Activated CD4-positive, alpha-beta T cell treated with anti-CD3 and anti-CD28 coated beads, Interleukin-2, amount 10 ng/mL, durations not matched to agents 7 days and 5 days (primary cell): ENCODE measurements around the gene RFPL2. TPM values are rescaled to one million over a fixed set of nuclear protein-coding genes. Genes with fewer than 3 reads are reported as not detected.
A peak's percentile ranks its signal among the peaks of the same experiment; 100 is the strongest.
"Not testable (repeated sequence)": the region's sequence is repeated elsewhere in the genome, so short reads cannot be mapped to it uniquely, and the experiment has no call there.

Experiments
- CTCF ChIA-PET: fragments of 350-600 bp; sonication (Branson Sonifier 250); formaldehyde crosslinking; loops from one replicate; lab custom pipeline; 2021; ENCODE audit warnings: antibody characterized with exemption; lab: Charles Lee
- POLR2A ChIA-PET: fragments of 350-600 bp; sonication (Branson Sonifier 250); formaldehyde crosslinking; loops from one replicate; lab custom pipeline; 2021; ENCODE audit warnings: antibody characterized with exemption; lab: Charles Lee
- DNase-seq: peaks from one replicate; pipeline ENCODE4 v3.0.0-alpha.2; 2020
- H3K27ac Mint-ChIP-seq: one replicate; pipeline ENCODE4 v1.8.0; 2021; ENCODE audit warnings: mild to moderate bottlenecking, moderate library complexity, mixed read lengths
- H3K27me3 Mint-ChIP-seq: one replicate; pipeline ENCODE4 v1.8.0; 2021; ENCODE audit warnings: mixed read lengths
- H3K36me3 Mint-ChIP-seq: one replicate; pipeline ENCODE4 v1.8.0; 2021; ENCODE audit warnings: low read depth, mixed read lengths
- H3K4me1 Mint-ChIP-seq: one replicate; pipeline ENCODE4 v1.8.0; 2021; ENCODE audit warnings: mixed read lengths
- H3K4me3 Mint-ChIP-seq: one replicate; pipeline ENCODE4 v1.8.0; 2021; ENCODE audit warnings: mild to moderate bottlenecking, moderate library complexity, mixed read lengths
- H3K9me3 Mint-ChIP-seq: one replicate; pipeline ENCODE4 v1.8.0; 2021; ENCODE audit warnings: mixed read lengths
- total RNA-seq, 2 experiments: library from RNA; stranded (reverse); gene quantifications; one replicate each; pipeline ENCODE4 v1.2.3, GENCODE V29; 2021

RFPL2 gene
- total RNA-seq, 2 experiments from 2014 or later, result 0.30 TPM; not detected in 1

DNA sequence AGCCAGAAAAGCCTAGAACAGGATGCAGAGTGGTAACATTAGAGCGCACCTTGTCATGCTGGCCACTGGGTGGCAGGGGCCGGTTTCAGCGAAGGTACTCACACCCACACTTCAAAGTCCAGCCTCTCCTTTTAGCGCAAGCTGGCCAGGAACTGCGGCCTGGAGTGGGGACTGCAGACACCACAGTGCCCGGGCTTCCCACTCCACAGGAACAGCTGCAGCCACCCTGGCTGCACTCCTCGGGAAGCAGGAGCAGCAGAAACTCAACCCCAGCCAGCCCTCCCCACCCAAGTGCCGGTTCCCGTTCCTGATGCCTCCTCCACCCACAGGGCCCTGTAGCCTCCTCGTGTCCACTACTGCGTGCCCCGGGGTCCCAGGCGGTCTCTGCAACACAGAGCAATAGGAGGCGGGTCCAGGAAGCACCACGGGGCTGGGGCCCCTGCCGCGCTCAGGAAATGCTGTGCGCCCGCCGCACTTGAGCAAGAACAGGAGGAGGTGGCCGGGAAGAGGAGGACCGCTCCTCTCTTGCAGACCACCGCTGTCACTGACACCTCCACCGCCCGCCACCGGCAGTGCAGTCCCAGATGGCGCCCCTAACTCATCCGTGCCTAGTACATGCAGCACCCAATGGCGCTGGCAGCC is 2.2 kb downstream of the RFPL2 start:
- peak; percentile 38 for DNase-seq
- CTCF ChIA-PET, result interaction anchor here (0.9 kb wide), 1 partner anchor 232 kb away, joined by 3 read pairs; no protein-coding TSS in a partner anchor
- H3K27me3 Mint-ChIP-seq, result peaks cover 20% of the 10 kb centered on the region
- peak overlapping the region; percentile 45 for H3K4me3 Mint-ChIP-seq
- no peaks in the 10 kb centered on the region for H3K9me3 Mint-ChIP-seq
- POLR2A ChIA-PET, result no interaction called here
- no peaks in the 10 kb centered on the region for H3K36me3 Mint-ChIP-seq
- peaks cover 51% of the 10 kb centered on the region for H3K4me1 Mint-ChIP-seq
- no peak overlapping the region for H3K27ac Mint-ChIP-seq

GRCh38 chr22:32202161-32202538 is 2.7 kb downstream of the RFPL2 start:
- Mint-ChIP-seq H3K9me3 (no peaks in the 10 kb centered on the region), H3K4me3 (peak overlapping the region; percentile 45), H3K36me3 (no peaks in the 10 kb centered on the region), H3K27ac (no peak overlapping the region), H3K4me1 (peaks cover 51% of the 10 kb centered on the region), H3K27me3 (peaks cover 20% of the 10 kb centered on the region)
- ChIA-PET POLR2A (no interaction called here), CTCF (interaction anchor here (0.5 to 0.9 kb wide), 2 partner anchors 218 to 232 kb away, joined by 3 read pairs; no protein-coding TSS in a partner anchor)
- no peak for DNase-seq

GRCh38 chr22:32200752-32201151 is 4.1 kb downstream of the RFPL2 start:
- CTCF ChIA-PET, result no interaction called here
- Mint-ChIP-seq H3K27me3 (peaks cover 24% of the 10 kb centered on the region), H3K36me3 (no peaks in the 10 kb centered on the region), H3K4me3 (no peak overlapping the region), H3K9me3 (no peaks in the 10 kb centered on the region), H3K4me1 (peaks cover 41% of the 10 kb centered on the region), H3K27ac (peak overlapping the region; percentile 50)
- DNase-seq, result peak; percentile 50
- POLR2A ChIA-PET, result no interaction called here

GRCh38 chr22:32199961-32200360 is 4.9 kb downstream of the RFPL2 start:
- Mint-ChIP-seq H3K4me1 (peaks cover 40% of the 10 kb centered on the region), H3K36me3 (no peaks in the 10 kb centered on the region), H3K27me3 (peaks cover 26% of the 10 kb centered on the region), H3K9me3 (no peaks in the 10 kb centered on the region), H3K4me3 (no peak overlapping the region), H3K27ac (no peak overlapping the region)
- ChIA-PET POLR2A (no interaction called here), CTCF (interaction anchor here (1.8 kb wide), 1 partner anchor 11 kb away, joined by 5 read pairs; no protein-coding TSS in a partner anchor)
- DNase-seq, result no peak

DNA sequence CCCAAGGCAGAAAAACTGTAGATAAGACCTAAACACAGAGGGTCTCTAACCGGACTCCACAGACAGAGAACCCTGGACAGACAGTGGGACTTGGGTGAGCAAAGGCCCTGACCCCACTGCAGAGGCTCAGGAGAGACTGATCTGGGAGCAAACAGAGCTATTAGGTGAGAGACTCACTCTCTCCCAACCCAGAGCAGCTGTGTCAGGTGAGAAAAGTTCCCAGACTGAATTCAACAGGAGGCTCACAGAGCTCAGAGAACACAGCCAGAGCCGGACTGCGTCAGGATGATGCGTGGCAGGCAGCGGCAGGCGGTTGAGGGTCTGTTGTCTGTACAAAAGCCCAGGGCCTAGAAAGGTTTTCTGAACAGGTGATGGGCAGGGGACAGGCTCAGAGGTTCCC is 5.5 kb downstream of the RFPL2 start:
- no peaks in the 10 kb centered on the region for H3K9me3 Mint-ChIP-seq
- peaks cover 34% of the 10 kb centered on the region for H3K4me1 Mint-ChIP-seq
- DNase-seq, result no peak
- ChIA-PET CTCF (interaction anchor here (1.8 kb wide), 1 partner anchor 11 kb away, joined by 5 read pairs; no protein-coding TSS in a partner anchor), POLR2A (no interaction called here)
- H3K4me3 Mint-ChIP-seq, result no peak overlapping the region
- H3K36me3 Mint-ChIP-seq, result no peaks in the 10 kb centered on the region
- no peak overlapping the region for H3K27ac Mint-ChIP-seq
- H3K27me3 Mint-ChIP-seq, result peaks cover 23% of the 10 kb centered on the region

GRCh38 chr22:32197553-32198226 is 7.2 kb downstream of the RFPL2 start:
- H3K4me3 Mint-ChIP-seq, POLR2A ChIA-PET, DNase-seq, H3K9me3 Mint-ChIP-seq, H3K36me3 Mint-ChIP-seq, H3K27ac Mint-ChIP-seq: not testable (repeated sequence)
- CTCF ChIA-PET, result interaction anchor here (1.8 kb wide), 1 partner anchor 13 kb away, joined by 5 read pairs; no protein-coding TSS in a partner anchor
- H3K27me3 Mint-ChIP-seq, result peaks cover 12% of the 10 kb centered on the region
- peaks cover 25% of the 10 kb centered on the region for H3K4me1 Mint-ChIP-seq

DNA sequence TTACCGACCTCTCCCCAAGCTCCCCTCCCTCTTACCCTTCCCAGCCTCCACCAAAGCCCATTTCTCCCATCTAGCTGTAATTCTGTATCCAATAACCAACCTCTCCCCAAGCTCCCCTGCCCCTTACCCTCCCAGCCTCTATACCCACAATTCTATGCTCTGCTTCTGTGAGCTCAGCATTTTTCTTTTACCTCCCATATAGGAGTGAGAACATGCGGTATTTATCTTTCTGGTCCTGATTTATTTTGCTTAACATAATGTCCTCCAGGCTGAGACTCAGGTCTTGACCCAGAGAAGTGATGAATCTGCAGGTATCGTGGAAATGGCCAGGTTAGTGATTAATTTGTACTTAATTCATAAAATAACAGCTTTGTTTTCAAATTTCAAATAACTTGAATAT is 9.0 kb downstream of the RFPL2 start:
- CTCF ChIA-PET, POLR2A ChIA-PET, H3K4me1 Mint-ChIP-seq: not testable (repeated sequence)

DNA sequence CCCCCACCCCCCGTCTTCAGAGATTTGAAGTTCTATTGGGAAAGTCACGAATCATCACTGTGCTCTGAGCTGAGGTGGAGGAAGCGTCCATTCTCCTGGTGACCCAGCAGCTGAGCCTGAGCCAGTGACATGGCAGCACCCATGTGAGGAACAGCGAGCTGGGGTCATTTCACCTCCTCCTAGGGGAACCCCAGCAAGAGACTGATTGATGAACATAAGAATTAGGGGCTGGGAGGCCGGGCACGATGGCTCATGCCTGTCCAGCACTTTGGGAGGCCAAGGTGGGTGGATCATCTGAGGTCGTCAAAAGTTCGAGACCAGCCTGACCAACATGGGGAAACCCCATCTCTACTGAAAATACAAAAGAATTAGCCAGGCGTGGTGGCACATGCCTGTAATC is 11.5 kb downstream of the RFPL2 start:
- H3K9me3 Mint-ChIP-seq, H3K27ac Mint-ChIP-seq, DNase-seq, POLR2A ChIA-PET, H3K4me1 Mint-ChIP-seq, H3K36me3 Mint-ChIP-seq, H3K4me3 Mint-ChIP-seq, CTCF ChIA-PET: not testable (repeated sequence)
- peaks cover 16% of the 10 kb centered on the region for H3K27me3 Mint-ChIP-seq

More for the DNA sequence above, 9.0 kb downstream of the RFPL2 start:
- H3K4me3 Mint-ChIP-seq, H3K9me3 Mint-ChIP-seq, H3K27ac Mint-ChIP-seq, DNase-seq, H3K36me3 Mint-ChIP-seq: not testable (repeated sequence)
- H3K27me3 Mint-ChIP-seq, result peaks cover 14% of the 10 kb centered on the region

DNA sequence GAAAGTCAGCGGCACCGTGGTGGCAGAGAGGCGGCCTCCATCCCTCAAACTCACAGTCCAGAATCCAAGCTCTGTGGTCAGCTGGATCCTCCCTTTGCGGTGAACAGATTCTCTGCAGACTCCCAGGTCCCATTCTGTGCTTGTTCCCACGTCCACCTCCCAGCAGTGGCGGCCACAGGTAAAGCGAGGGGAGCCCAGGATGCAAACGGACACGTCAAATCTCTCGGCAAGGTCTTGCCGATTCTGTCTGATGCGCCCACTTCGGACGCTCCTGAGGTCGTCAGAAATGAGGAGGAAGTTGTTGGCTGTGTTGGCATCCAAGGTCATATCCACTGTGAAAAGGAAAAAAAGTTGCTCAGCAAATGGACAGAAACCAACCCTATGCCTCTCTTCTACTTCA is 13.9 kb downstream of the RFPL2 start:
- POLR2A ChIA-PET, H3K4me3 Mint-ChIP-seq, CTCF ChIA-PET, H3K36me3 Mint-ChIP-seq, H3K9me3 Mint-ChIP-seq, H3K27ac Mint-ChIP-seq, H3K4me1 Mint-ChIP-seq, DNase-seq: not testable (repeated sequence)
- peaks cover 16% of the 10 kb centered on the region for H3K27me3 Mint-ChIP-seq

GRCh38 chr22:32185821-32186220 is 19.1 kb downstream of the RFPL2 start:
- H3K27ac Mint-ChIP-seq, result no peak overlapping the region
- H3K9me3 Mint-ChIP-seq, result no peaks in the 10 kb centered on the region
- POLR2A ChIA-PET, result no interaction called here
- H3K4me3 Mint-ChIP-seq, result no peak overlapping the region
- DNase-seq, result no peak
- H3K27me3 Mint-ChIP-seq, result peaks cover 7% of the 10 kb centered on the region
- no peaks in the 10 kb centered on the region for H3K4me1 Mint-ChIP-seq
- CTCF ChIA-PET, result no interaction called here
- no peaks in the 10 kb centered on the region for H3K36me3 Mint-ChIP-seq

- Mint-ChIP-seq H3K4me3 (no peak overlapping the region), H3K27ac (no peak overlapping the region), H3K27me3 (peaks cover 10% of the 10 kb centered on the region), H3K4me1 (no peaks in the 10 kb centered on the region), H3K9me3 (no peaks in the 10 kb centered on the region), H3K36me3 (no peaks in the 10 kb centered on the region)
- DNase-seq, result no peak
- ChIA-PET CTCF (no interaction called here), POLR2A (no interaction called here)
Measured at GRCh38 chr22:32183625-32184024, 21.2 kb downstream of the RFPL2 start.

DNA sequence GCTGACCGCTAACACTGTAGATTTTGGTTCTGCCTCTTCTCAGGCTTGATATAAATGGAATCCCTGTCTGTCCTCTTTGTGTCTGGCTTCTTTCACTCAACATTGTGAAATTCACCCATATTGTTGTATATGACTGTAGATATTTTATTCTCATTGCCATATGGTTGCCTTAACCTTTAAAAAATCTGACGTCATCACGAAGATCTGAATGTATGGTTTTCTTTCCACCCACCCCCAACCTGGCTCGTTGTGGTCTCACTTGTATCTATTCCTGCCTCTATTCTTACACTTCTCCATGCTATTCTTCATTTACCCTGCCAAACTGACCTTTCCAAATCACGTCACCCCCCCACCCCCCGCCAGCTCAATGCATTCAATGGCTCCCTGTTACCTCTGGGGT is 23.8 kb downstream of the RFPL2 start:
- no peak for DNase-seq
- no peaks in the 10 kb centered on the region for H3K36me3 Mint-ChIP-seq
- no peaks in the 10 kb centered on the region for H3K9me3 Mint-ChIP-seq
- H3K4me1 Mint-ChIP-seq, result no peaks in the 10 kb centered on the region
- no peak overlapping the region for H3K27ac Mint-ChIP-seq
- ChIA-PET POLR2A (no interaction called here), CTCF (no interaction called here)
- peaks cover 18% of the 10 kb centered on the region for H3K27me3 Mint-ChIP-seq
- H3K4me3 Mint-ChIP-seq, result no peak overlapping the region

GRCh38 chr22:32177221-32177765 is 27.6 kb downstream of the RFPL2 start:
- POLR2A ChIA-PET, result no interaction called here
- Mint-ChIP-seq H3K9me3 (no peaks in the 10 kb centered on the region), H3K4me1 (no peaks in the 10 kb centered on the region), H3K27ac (no peak overlapping the region), H3K27me3 (peaks cover 26% of the 10 kb centered on the region), H3K36me3 (no peaks in the 10 kb centered on the region), H3K4me3 (no peak overlapping the region)
- CTCF ChIA-PET, result no interaction called here
- no peak for DNase-seq
